IMR-90 (cell line): ENCODE measurements around the gene SEC23IP. TPM values are rescaled to one million over a fixed set of nuclear protein-coding genes. Genes with fewer than 3 reads are reported as not detected.

Experiments used
- ATAC-seq: fragments of 200-7000 bp; cut with Tn5 transposase; 2 replicates; pipeline ENCODE4 v1.9.1; 2020; ENCODE audit warnings: low read depth, mild to moderate bottlenecking, moderate library complexity
- BruUV-seq: library from RNA; stranded (reverse); fragments of 400-500 nt; replicated peaks from 2 replicates; lab custom pipeline; 2021; lab: Mats Ljungman, UMichigan
- CTCF ChIA-PET: fragments of 300-600 bp; formaldehyde crosslinking; extraction: SDS; loops from one replicate; lab custom pipeline; 2021; ENCODE audit warnings: antibody characterized with exemption; lab: Yijun Ruan, JAX
- POLR2A ChIA-PET: fragments of 300-600 bp; sonication (Branson Sonifier 250); formaldehyde crosslinking; loops from one replicate; lab custom pipeline; 2022; ENCODE audit warnings: antibody characterized with exemption; ENCODE audit not compliant: unreplicated experiment; lab: Charles Lee
- DNase-seq: peaks from one replicate; pipeline ENCODE4 v3.0.0; 2013
- H2AFZ ChIP-seq: replicated peaks from 2 replicates; pipeline ENCODE3; 2013; ENCODE audit warnings: low read length, mild to moderate bottlenecking; ENCODE audit not compliant: poor library complexity
- H2AK5ac ChIP-seq: 2 replicates; pipeline ENCODE4 v1.6.1; 2013; ENCODE audit warnings: low read depth, low read length, inconsistent platforms
- H2AK9ac ChIP-seq: replicated peaks from 2 replicates; pipeline ENCODE3; 2013; ENCODE audit warnings: mild to moderate bottlenecking, low read depth, low read length, moderate library complexity; ENCODE audit not compliant: poor library complexity
- H2BK120ac ChIP-seq: 2 replicates; pipeline ENCODE4 v1.6.1; 2013; ENCODE audit warnings: low read depth, low read length, inconsistent platforms
- H2BK15ac ChIP-seq: 3 replicates; pipeline ENCODE4 v1.6.1; 2013; ENCODE audit warnings: low read depth, low read length, inconsistent platforms
- H2BK20ac ChIP-seq: 2 replicates; pipeline ENCODE4 v1.6.1; 2013; ENCODE audit warnings: low read depth, mild to moderate bottlenecking, inconsistent platforms, low read length, moderate library complexity
- H2BK5ac ChIP-seq: 2 replicates; pipeline ENCODE4 v1.6.1; 2013; ENCODE audit warnings: mild to moderate bottlenecking, low read depth, low read length, inconsistent platforms; ENCODE audit not compliant: poor library complexity, severe bottlenecking
- H3K14ac ChIP-seq: replicated peaks from 2 replicates; pipeline ENCODE4 v1.6.1; 2013; ENCODE audit warnings: low read depth, low read length, inconsistent platforms
- H3K18ac ChIP-seq: 2 replicates; pipeline ENCODE4 v1.6.1; 2013; ENCODE audit warnings: low read depth, low read length, control low read depth
- H3K23ac ChIP-seq: 2 replicates; pipeline ENCODE4 v1.6.1; 2013; ENCODE audit warnings: low read depth, low read length, inconsistent platforms
- H3K27ac ChIP-seq: 2 replicates; pipeline ENCODE4 v1.5.1; 2013; ENCODE audit warnings: mild to moderate bottlenecking, control low read depth, low read length; ENCODE audit not compliant: insufficient read depth
- H3K27me3 ChIP-seq: 2 replicates; pipeline ENCODE4 v1.6.1; 2013; ENCODE audit warnings: low read length; ENCODE audit not compliant: control insufficient read depth, insufficient read depth
- H3K36me3 ChIP-seq: 2 replicates; pipeline ENCODE4 v1.6.1; 2013; ENCODE audit warnings: low read length, mixed read lengths; ENCODE audit not compliant: control insufficient read depth, insufficient read depth
- H3K4ac ChIP-seq: 2 replicates; pipeline ENCODE4 v1.6.1; 2013; ENCODE audit warnings: low read depth, low read length, inconsistent platforms
- H3K4me1 ChIP-seq: 2 replicates; pipeline ENCODE4 v1.6.1; 2013; ENCODE audit warnings: low read length, mixed read lengths; ENCODE audit not compliant: control insufficient read depth, insufficient read depth
- H3K4me2 ChIP-seq: 2 replicates; pipeline ENCODE4 v1.6.1; 2013; ENCODE audit warnings: low read depth, mild to moderate bottlenecking, control low read depth, low read length, moderate library complexity
- H3K4me3 ChIP-seq: 2 replicates; pipeline ENCODE4 v1.5.1; 2013; ENCODE audit warnings: low read depth, mild to moderate bottlenecking, control low read depth, low read length, moderate library complexity; ENCODE audit not compliant: insufficient read depth
- H3K56ac ChIP-seq: 2 replicates; pipeline ENCODE4 v1.6.1; 2013; ENCODE audit warnings: low read length, inconsistent platforms; ENCODE audit not compliant: insufficient read depth; ENCODE audit errors: extremely low read depth
- H3K79me1 ChIP-seq, 2 experiments: 2 replicates each; pipeline ENCODE4 v1.6.1; 2013; ENCODE audit warnings: low read length in 2 of 2, inconsistent platforms in 1 of 2, low read depth in 1 of 2
- H3K9ac ChIP-seq: 2 replicates; pipeline ENCODE4 v1.6.1; 2013; ENCODE audit warnings: low read depth, low read length, control low read depth
- H3K9me1 ChIP-seq: 2 replicates; pipeline ENCODE4 v1.6.1; 2013; ENCODE audit warnings: low read length, inconsistent platforms; ENCODE audit not compliant: insufficient read depth
- H3K9me3 ChIP-seq: 2 replicates; pipeline ENCODE4 v1.6.1; 2013; ENCODE audit warnings: low read length; ENCODE audit not compliant: control insufficient read depth, insufficient read depth
- H4K20me1 ChIP-seq: 2 replicates; pipeline ENCODE4 v1.6.1; 2013; ENCODE audit warnings: low read length, inconsistent platforms; ENCODE audit not compliant: insufficient read depth
- H4K5ac ChIP-seq: 2 replicates; pipeline ENCODE4 v1.6.1; 2013; ENCODE audit warnings: mild to moderate bottlenecking, low read depth, low read length, control low read depth
- H4K8ac ChIP-seq, 2 experiments: 2 replicates each; pipeline ENCODE4 v1.6.1; 2013; ENCODE audit warnings: low read depth in 2 of 2, low read length in 2 of 2, control low read depth in 1 of 2, inconsistent platforms in 1 of 2
- H4K91ac ChIP-seq: 2 replicates; pipeline ENCODE4 v1.6.1; 2013; ENCODE audit warnings: low read depth, low read length, inconsistent platforms; ENCODE audit not compliant: insufficient read depth
- BHLHE40 ChIP-seq: fragments of 150-350 bp; IDR thresholded peaks from 2 replicates; pipeline ENCODE4 v1.6.1; 2016; ENCODE audit warnings: mild to moderate bottlenecking, low read depth, low read length
- CEBPB ChIP-seq: IDR thresholded peaks from 2 replicates; pipeline ENCODE4 v1.6.1; 2012; ENCODE audit warnings: low read depth, low read length, improper control_type of control experiment
- CHD1 ChIP-seq: IDR thresholded peaks from 2 replicates; pipeline ENCODE4 v1.6.1; 2012; ENCODE audit warnings: low read depth, low read length, improper control_type of control experiment
- ELK1 ChIP-seq: fragments of 150-350 bp; IDR thresholded peaks from 2 replicates; pipeline ENCODE4 v1.6.1; 2016; ENCODE audit warnings: low read depth, mild to moderate bottlenecking, low read length, moderate library complexity, borderline replicate concordance
- FOS ChIP-seq: fragments of 150-350 bp; IDR thresholded peaks from 2 replicates; pipeline ENCODE4 v1.6.1; 2016; ENCODE audit warnings: low read depth, low read length
- MAFK ChIP-seq: IDR thresholded peaks from 2 replicates; pipeline ENCODE4 v1.6.1; 2012; ENCODE audit warnings: low read depth, low read length, improper control_type of control experiment
- MAZ ChIP-seq: IDR thresholded peaks from 2 replicates; pipeline ENCODE4 v1.6.1; 2012; ENCODE audit warnings: low read depth, mild to moderate bottlenecking, low read length, improper control_type of control experiment, moderate library complexity, borderline replicate concordance
- NFE2L2 ChIP-seq: fragments of 150-350 bp; IDR thresholded peaks from 2 replicates; pipeline ENCODE4 v1.6.1; 2016; ENCODE audit warnings: low read depth, mild to moderate bottlenecking, low read length
- POLR2A ChIP-seq: IDR thresholded peaks from 2 replicates; pipeline ENCODE4 v1.6.1; 2012; ENCODE audit warnings: mild to moderate bottlenecking, low read depth, low read length
- RAD21 ChIP-seq: IDR thresholded peaks from 2 replicates; pipeline ENCODE4 v1.6.1; 2012; ENCODE audit warnings: low read length, improper control_type of control experiment
- RCOR1 ChIP-seq: IDR thresholded peaks from 2 replicates; pipeline ENCODE4 v1.6.1; 2012; ENCODE audit warnings: mild to moderate bottlenecking, low read length, improper control_type of control experiment; ENCODE audit not compliant: insufficient replicate concordance
- RFX5 ChIP-seq: IDR thresholded peaks from 2 replicates; pipeline ENCODE4 v1.8.0; 2012; ENCODE audit warnings: low read depth, mild to moderate bottlenecking, low read length, moderate library complexity
- SMC3 ChIP-seq: fragments of 150-350 bp; IDR thresholded peaks from 2 replicates; pipeline ENCODE4 v1.6.1; 2016; ENCODE audit warnings: low read depth, mild to moderate bottlenecking, antibody characterized with exemption, low read length, moderate library complexity
- USF2 ChIP-seq: fragments of 150-350 bp; IDR thresholded peaks from 2 replicates; pipeline ENCODE4 v1.6.1; 2017; ENCODE audit warnings: mild to moderate bottlenecking, antibody characterized with exemption, low read length, low read depth
- WGBS, 2 experiments: methylation state at CpG; one replicate each; pipeline versions ENCODE4 v1.1.5 to v1.1.7; 2013; ENCODE audit warnings: missing lambda C conversion rate in 2 of 2; ENCODE audit not compliant: insufficient read length in 1 of 2; ENCODE audit errors: extremely low coverage in 2 of 2; 5-methylcytosine and 5-hydroxymethylcytosine counted together
- dilution Hi-C: fragments of 300-500 bp; cut with HindIII; formaldehyde crosslinking; loops from one replicate; pipeline ENCODE4 v1.14.3; 2018; ENCODE audit warnings: low sequenced_read_pairs; ENCODE audit not compliant: unreplicated experiment
- in situ Hi-C: fragments of 300-500 bp; cut with MboI; formaldehyde crosslinking; loops from 3 replicates; pipeline ENCODE4 v1.14.3; 2019; ENCODE audit warnings: low sequenced_read_pairs, inconsistent platforms, mixed read lengths
- intact Hi-C: fragments of 100-400 bp; cut with micrococcal nuclease; formaldehyde crosslinking; loops from 2 replicates; pipeline ENCODE4 v1.10.0; 2022
- polyA plus RNA-seq, 3 experiments: library from polyadenylated mRNA; depleted of rRNA; stranded (reverse); fragments of >200 nt; gene quantifications; 2 replicates each; pipeline ENCODE4 v1.2.3, GENCODE V29; 2012; ENCODE audit warnings: low replicate concordance in 1 of 3
- total RNA-seq: library from RNA; depleted of rRNA; stranded (reverse); fragments of >200 nt; gene quantifications from 2 replicates; pipeline ENCODE4 v1.2.3, GENCODE V29; 2012

The SEC23IP gene
- total and polyA plus RNA-seq, 2 of the 4 experiments (the other 2 are of a cell fraction): 37.4 to 39.8 TPM

GRCh38 chr10:119862524-119862923 lies 30.0 kb upstream of the SEC23IP start (continued):
- TF ChIP-seq ELK1: no peak
- TF ChIP-seq FOS: no peak

GRCh38 chr10:119863951-119864565 lies 28.5 kb upstream of the SEC23IP start:
- dilution Hi-C loops (no loop called here), in situ Hi-C loops (loop anchor here (25.0 kb wide), 1 partner anchor 677 kb away; the partner anchor contains the start of gene PRDX3), intact Hi-C loops (no loop called here)
- peaks cover 75% of the 10 kb centered on the region for H4K20me1 ChIP-seq
- H4K5ac ChIP-seq: no peak overlapping the region
- CTCF ChIA-PET: interaction anchor here (0.6 to 0.9 kb wide), 5 partner anchors 8 to 255 kb away, joined by 4 to 5 read pairs (median 4); no protein-coding TSS in a partner anchor
- H2BK20ac ChIP-seq: no peak overlapping the region
- H3K9ac ChIP-seq: no peak overlapping the region
- H3K56ac ChIP-seq: no peak overlapping the region
- H3K23ac ChIP-seq: no peak overlapping the region
- H4K91ac ChIP-seq: no peak overlapping the region
- no peak for DNase-seq
- H3K9me3 ChIP-seq: 0 out of 2 replicates have a peak, but pooled peaks cover 2% of the 10 kb centered on the region
- H3K27ac ChIP-seq: no peak overlapping the region
- no peak overlapping the region for H2AK5ac ChIP-seq
- no peak for ATAC-seq
- H3K27me3 ChIP-seq: no peaks in the 10 kb centered on the region
- no peak overlapping the region for H3K4ac ChIP-seq
- POLR2A ChIA-PET: no interaction called here
- no peak overlapping the region for H2BK15ac ChIP-seq
- peaks cover 2 to 47% of the 10 kb centered on the region in 2 experiments; a peak in 2 of 4 replicates for H3K79me1 ChIP-seq
- H3K4me2 ChIP-seq: no peak overlapping the region
- H4K8ac ChIP-seq: no peak overlapping the region
- WGBS, 2 experiments: no CpG with 5 or more reads among the region's 4 CpGs
- no peak overlapping the region for H3K18ac ChIP-seq
- H3K4me1 ChIP-seq: peaks cover 2% of the 10 kb centered on the region; the same call in 1 of the 2 replicates
- H2AK9ac ChIP-seq: no peak overlapping the region
- H2BK120ac ChIP-seq: no peak overlapping the region
- H2AFZ ChIP-seq: no peak overlapping the region
- H3K9me1 ChIP-seq: peaks cover 6% of the 10 kb centered on the region; the same call in 1 of the 2 replicates
- H3K4me3 ChIP-seq: no peak overlapping the region
- no peak overlapping the region for H2BK5ac ChIP-seq
- no TSS peak for BruUV-seq
- no peaks in the 10 kb centered on the region for H3K36me3 ChIP-seq
- H3K14ac ChIP-seq: no peak overlapping the region
- TF ChIP-seq SMC3 (no peak), CEBPB (no peak), POLR2A (no peak), BHLHE40 (no peak), RCOR1 (no peak), USF2 (no peak), MAFK (no peak), NFE2L2 (no peak), MAZ (no peak), RAD21 (no peak), RFX5 (no peak), FOS (no peak), ELK1 (no peak), CHD1 (no peak)
